HepG2 (cell line): ENCODE data around the gene TNRC18. TPM values are rescaled to one million over a fixed set of nuclear protein-coding genes. Genes with fewer than 3 reads are reported as not detected.

Experiments used
- ATAC-seq: fragments of 200-7000 bp; cut with Tn5 transposase; 3 replicates; pipeline ENCODE4 v1.9.1; 2020; ENCODE audit warnings: mild to moderate bottlenecking, moderate library complexity
- BruUV-seq: library from RNA; stranded (reverse); fragments of 400-500 nt; replicated peaks from 2 replicates; lab custom pipeline; 2021; lab: Mats Ljungman, UMichigan
- CTCF ChIA-PET: fragments of 300-600 bp; formaldehyde crosslinking; extraction: SDS; loops from one replicate; lab custom pipeline; 2021; ENCODE audit warnings: low total read pairs, inconsistent platforms, low intra/inter-chr PET ratio; lab: Yijun Ruan, JAX
- POLR2A ChIA-PET: fragments of 350-600 bp; sonication (Branson Sonifier 250); formaldehyde crosslinking; loops from one replicate; lab custom pipeline; 2020; ENCODE audit warnings: antibody characterized with exemption, inconsistent platforms; lab: Yijun Ruan, JAX
- DNase-seq: peaks from one replicate; pipeline ENCODE4 v3.0.0-alpha.2; 2015; ENCODE audit warnings: low spot score
- FAIRE-seq: peaks from 3 replicates; lab custom pipeline; 2011; peaks lifted over from hg19 to GRCh38; lab: Jason Lieb, UNC
- H2AFZ ChIP-seq: one replicate; pipeline ENCODE4 v1.6.1; 2011; ENCODE audit warnings: low read length, inconsistent platforms
- H3K27ac ChIP-seq: fragments of 300-600 bp; 3 replicates; pipeline ENCODE4 v1.8.0; 2011; ENCODE audit warnings: mixed run types, mild to moderate bottlenecking, mixed read lengths, low read length, inconsistent platforms; ENCODE audit not compliant: insufficient read depth; ENCODE audit errors: extremely low read length
- H3K27me3 ChIP-seq, 2 experiments: fragments of 200-600 bp in 1 of 2; 2 replicates in 1 of 2; 3 replicates in 1 of 2; pipeline versions ENCODE4 v1.6.0 to v1.8.0; 2011; ENCODE audit warnings: low read length in 2 of 2, mild to moderate bottlenecking in 2 of 2, moderate library complexity in 2 of 2, inconsistent platforms in 1 of 2; ENCODE audit not compliant: insufficient read depth in 2 of 2, control insufficient read depth in 1 of 2
- H3K36me3 ChIP-seq, 2 experiments: fragments of 200-600 bp in 1 of 2; replicated peaks in 1 of 2; 2 replicates in 1 of 2; 3 replicates in 1 of 2; pipeline versions ENCODE4 v1.5.1 to v1.8.0; 2011; ENCODE audit warnings: low read length in 2 of 2, inconsistent platforms in 1 of 2; ENCODE audit not compliant: insufficient read depth in 2 of 2, control insufficient read depth in 1 of 2
- H3K4me1 ChIP-seq: 2 replicates; pipeline ENCODE4 v1.5.1; 2012; ENCODE audit warnings: low read length, inconsistent platforms; ENCODE audit not compliant: insufficient read depth
- H3K4me2 ChIP-seq: 2 replicates; pipeline ENCODE4 v1.6.0; 2011; ENCODE audit warnings: low read depth, low read length, inconsistent platforms
- H3K4me3 ChIP-seq, 3 experiments: fragments of 200-600 bp in 1 of 3; sonication (generic), shearing (Covaris generic) in 1 of 3; replicated peaks in 1 of 3; 2 replicates each; pipeline ENCODE4 v1.5.1; 2011 to 2016; ENCODE audit warnings: low read length in 3 of 3, inconsistent platforms in 2 of 3, low read depth in 2 of 3, mild to moderate bottlenecking in 2 of 3, control low read depth in 1 of 3, mixed read lengths in 1 of 3; ENCODE audit not compliant: insufficient read depth in 1 of 3
- H3K79me2 ChIP-seq: one replicate; pipeline ENCODE4 v1.6.1; 2011; ENCODE audit warnings: low read length, inconsistent platforms; ENCODE audit not compliant: insufficient read depth
- H3K9ac ChIP-seq: 2 replicates; pipeline ENCODE4 v1.6.0; 2011; ENCODE audit warnings: mild to moderate bottlenecking, low read depth, low read length, inconsistent platforms; ENCODE audit not compliant: insufficient read depth
- H3K9me3 ChIP-seq: 2 replicates; pipeline ENCODE4 v1.5.1; 2012; ENCODE audit warnings: mild to moderate bottlenecking, low read length
- H4K20me1 ChIP-seq: 2 replicates; pipeline ENCODE4 v1.6.0; 2011; ENCODE audit warnings: inconsistent platforms, mild to moderate bottlenecking, low read length, moderate library complexity; ENCODE audit not compliant: insufficient read depth
- ARID2 ChIP-seq: sonication (generic); formaldehyde crosslinking; IDR thresholded peaks from 2 replicates; pipeline ENCODE4 v1.8.1; 2022; ENCODE audit warnings: mild to moderate bottlenecking, missing genetic modification reagents, borderline replicate concordance
- CBFB ChIP-seq: sonication (generic); formaldehyde crosslinking; IDR thresholded peaks from 2 replicates; pipeline ENCODE4 v1.4.0; 2020; ENCODE audit warnings: missing genetic modification reagents
- CBX1 ChIP-seq: IDR thresholded peaks from one replicate; pipeline ENCODE4 v1.6.1; 2016; ENCODE audit warnings: antibody characterized with exemption, low read depth
- CREBL2 ChIP-seq: sonication (generic); formaldehyde crosslinking; IDR thresholded peaks from 2 replicates; pipeline ENCODE4 v1.8.1; 2023; ENCODE audit warnings: missing genetic modification reagents, mild to moderate bottlenecking, borderline replicate concordance
- GPN1 ChIP-seq: sonication (generic); formaldehyde crosslinking; IDR thresholded peaks from 2 replicates; pipeline ENCODE4 v1.5.1; 2020; ENCODE audit warnings: missing genetic modification reagents, borderline replicate concordance
- HMG20B ChIP-seq: conservative IDR thresholded peaks from 2 replicates; pipeline ENCODE4 v1.6.1; 2016; ENCODE audit warnings: missing genetic modification reagents, missing compliant biosample characterization
- KAT2B ChIP-seq: fragments of 150-350 bp; IDR thresholded peaks from 2 replicates; pipeline ENCODE4 v1.6.1; 2014; ENCODE audit warnings: low read depth, low read length, borderline replicate concordance
- MED13 ChIP-seq: sonication (generic); formaldehyde crosslinking; IDR thresholded peaks from 2 replicates; pipeline ENCODE4 v1.5.0; 2020; ENCODE audit warnings: missing genetic modification reagents
- NFIB ChIP-seq: sonication (generic); formaldehyde crosslinking; IDR thresholded peaks from 2 replicates; pipeline ENCODE4 v1.9.0; 2021; ENCODE audit warnings: missing genetic modification reagents, mild to moderate bottlenecking, borderline replicate concordance
- RCOR2 ChIP-seq: IDR thresholded peaks from 2 replicates; pipeline ENCODE4 v1.6.1; 2016; ENCODE audit warnings: missing biosample characterization, missing genetic modification reagents
- SALL2 ChIP-seq: sonication (generic); formaldehyde crosslinking; IDR thresholded peaks from 2 replicates; pipeline ENCODE4 v1.8.1; 2023; ENCODE audit warnings: mild to moderate bottlenecking, missing genetic modification reagents, inconsistent platforms
- TRIM24 ChIP-seq: sonication (generic); formaldehyde crosslinking; IDR thresholded peaks from 2 replicates; pipeline ENCODE4 v1.8.0; 2022; ENCODE audit warnings: mild to moderate bottlenecking, missing genetic modification reagents
- ZKSCAN5 ChIP-seq: sonication (generic); formaldehyde crosslinking; IDR thresholded peaks from 2 replicates; pipeline ENCODE4 v1.5.1; 2020; ENCODE audit warnings: mild to moderate bottlenecking, missing genetic modification reagents
- ZMYM2 ChIP-seq: sonication (generic); formaldehyde crosslinking; IDR thresholded peaks from 2 replicates; pipeline ENCODE4 v1.8.0; 2022; ENCODE audit warnings: mild to moderate bottlenecking, missing genetic modification reagents
- ZNF205 ChIP-seq: IDR thresholded peaks from 2 replicates; pipeline ENCODE4 v1.6.1; 2018; ENCODE audit warnings: missing biosample characterization, missing genetic modification reagents
- ZNF282 ChIP-seq: fragments of 450-650 bp; IDR thresholded peaks from 2 replicates; pipeline ENCODE4 v1.6.1; 2018; ENCODE audit not compliant: partially characterized antibody
- ZNF512 ChIP-seq: sonication (generic); formaldehyde crosslinking; IDR thresholded peaks from 2 replicates; pipeline ENCODE4 v1.4.0; 2020; ENCODE audit warnings: mild to moderate bottlenecking, missing genetic modification reagents
- ZNF639 ChIP-seq: conservative IDR thresholded peaks from 2 replicates; pipeline ENCODE4 v1.6.1; 2018; ENCODE audit warnings: missing genetic modification reagents
- ZSCAN12 ChIP-seq: sonication (generic); formaldehyde crosslinking; IDR thresholded peaks from 2 replicates; pipeline ENCODE4 v1.9.0; 2021; ENCODE audit warnings: mild to moderate bottlenecking, missing genetic modification reagents
- WGBS: methylation state at CpG from one replicate; pipeline ENCODE4 v1.1.6; 2017; ENCODE audit warnings: low lambda C conversion rate; 5-methylcytosine and 5-hydroxymethylcytosine counted together
- in situ Hi-C: cut with HindIII; loops from 2 replicates; pipeline ENCODE4 v1.10.0; 2017; ENCODE audit warnings: low pct_unique_long_range_greater_than_20kb; ENCODE audit not compliant: extremely low pct_ligation_motif_present
- intact Hi-C: fragments of 100-400 bp; cut with micrococcal nuclease; formaldehyde crosslinking; loops from one replicate; pipeline ENCODE4 v1.10.0; 2022; ENCODE audit not compliant: unreplicated experiment
- polyA plus RNA-seq, 8 experiments: library from polyadenylated mRNA; depleted of rRNA in 3 of 8; stranded (reverse) in 7 of 8; unstranded in 1 of 8; fragments of >200 nt; fragmentation: Illumina TruSeq in 4 of 8; extraction: Trizol in 4 of 8; gene quantifications; 2 replicates each; pipeline versions ENCODE4 v1.2.1 to v1.2.3, GENCODE V29; 2011 to 2016; ENCODE audit warnings: low read depth in 4 of 8, missing spikeins in 1 of 8, mixed read lengths in 1 of 8; ENCODE audit not compliant: insufficient read depth in 1 of 8
- total RNA-seq, 5 experiments: library from RNA; depleted of rRNA; stranded (reverse); fragments of >200 nt; fragmentation: Illumina TruSeq; extraction: Trizol; gene quantifications; 2 replicates each; pipeline ENCODE4 v1.2.3, GENCODE V29; 2016; ENCODE audit warnings: low read depth in 1 of 5
- TF ChIP-seq, protein P1 (sequence below): fragments of 450-650 bp; IDR thresholded peaks from 2 replicates; pipeline ENCODE4 v1.6.1; 2017
- TF ChIP-seq, protein P2 (sequence below): sonication (generic); formaldehyde crosslinking; IDR thresholded peaks from 2 replicates; pipeline ENCODE4 v1.8.0; 2022; ENCODE audit warnings: missing genetic modification reagents, low read depth, mild to moderate bottlenecking, borderline replicate concordance

TNRC18 gene
- total and polyA plus RNA-seq, 2 of the 13 experiments (the other 11 are each of a cell fraction or from before 2014, with no cell fraction given): 11.7 to 17.4 TPM

DNA sequence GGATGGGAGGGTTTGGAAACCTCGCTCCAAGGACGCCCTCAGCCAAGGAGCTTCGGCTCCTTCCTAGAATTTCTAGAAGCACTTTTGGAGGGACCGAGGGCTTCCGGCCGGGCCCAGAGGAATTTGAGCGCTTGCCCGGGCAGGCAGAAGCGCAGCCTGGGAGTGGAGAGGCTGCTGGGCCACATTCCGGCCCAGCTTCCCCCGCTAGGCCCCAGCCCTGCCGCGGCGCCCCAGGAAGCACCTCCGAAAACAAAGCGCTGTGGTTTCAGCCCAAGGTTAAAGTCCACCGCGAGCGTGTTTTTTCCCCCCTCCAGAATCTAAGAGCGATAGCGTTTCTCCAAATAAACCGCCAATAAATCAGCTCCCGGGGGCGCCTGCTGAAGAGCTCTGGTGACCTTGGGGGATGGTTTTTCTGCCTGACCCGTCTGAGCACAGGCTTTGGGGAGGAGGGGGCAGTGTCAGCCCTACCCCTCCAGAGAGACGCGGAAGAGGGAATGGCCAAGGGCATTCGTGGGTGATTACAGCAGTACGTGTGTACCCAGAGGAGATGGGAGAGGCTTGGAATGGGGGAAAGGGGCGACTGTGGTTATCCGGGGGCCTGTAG is 5.7 kb upstream of the TNRC18 start:
- H3K4me3 ChIP-seq: peak overlapping the region; percentile 85 to 94 (median 92)
- no peak overlapping the region for H2AFZ ChIP-seq
- no TSS peak for BruUV-seq
- in situ Hi-C loops: no loop called here
- H3K27ac ChIP-seq: peak overlapping the region; percentile 100
- peak; percentile 87 for FAIRE-seq
- H3K36me3 ChIP-seq: peaks cover 0 to 4% of the 10 kb centered on the region in 2 experiments; a peak in 1 of 5 replicates
- H3K9ac ChIP-seq: peak overlapping the region; percentile 98
- ATAC-seq: peak; percentile 23
- WGBS: 0% methylated on average over 9 of the region's 31 CpGs
- peaks cover 45% of the 10 kb centered on the region for H3K79me2 ChIP-seq
- peaks cover 6% of the 10 kb centered on the region; the same call in 1 of the 2 replicates for H3K9me3 ChIP-seq
- CTCF ChIA-PET: no interaction called here
- intact Hi-C loops: no loop called here
- POLR2A ChIA-PET: interaction anchor here (0.6 to 1.7 kb wide), 6 partner anchors 22 to 626 kb away, joined by 3 to 9 read pairs (median 4); no protein-coding TSS in a partner anchor
- peaks cover 16% of the 10 kb centered on the region; the same call in 1 of the 2 replicates for H4K20me1 ChIP-seq
- peak overlapping the region; percentile 93 for H3K4me2 ChIP-seq
- H3K27me3 ChIP-seq: no peaks in the 10 kb centered on the region; a peak in 1 of 5 replicates
- peaks cover 19% of the 10 kb centered on the region for H3K4me1 ChIP-seq
- DNase-seq: peak; percentile 91
- TF ChIP-seq ZNF282: no peak
- TF ChIP-seq RCOR2: no peak
- TF ChIP-seq ARID2 (CRISPR knock-in tag): no peak
- no peak for TF ChIP-seq CBX1
- TF ChIP-seq ZNF512 (CRISPR knock-in tag): no peak
- TF ChIP-seq NFIB (CRISPR knock-in tag): no peak
- peak; percentile 74; the same call in 1 of the 2 replicates for TF ChIP-seq MED13
- TF ChIP-seq, protein P1, sequence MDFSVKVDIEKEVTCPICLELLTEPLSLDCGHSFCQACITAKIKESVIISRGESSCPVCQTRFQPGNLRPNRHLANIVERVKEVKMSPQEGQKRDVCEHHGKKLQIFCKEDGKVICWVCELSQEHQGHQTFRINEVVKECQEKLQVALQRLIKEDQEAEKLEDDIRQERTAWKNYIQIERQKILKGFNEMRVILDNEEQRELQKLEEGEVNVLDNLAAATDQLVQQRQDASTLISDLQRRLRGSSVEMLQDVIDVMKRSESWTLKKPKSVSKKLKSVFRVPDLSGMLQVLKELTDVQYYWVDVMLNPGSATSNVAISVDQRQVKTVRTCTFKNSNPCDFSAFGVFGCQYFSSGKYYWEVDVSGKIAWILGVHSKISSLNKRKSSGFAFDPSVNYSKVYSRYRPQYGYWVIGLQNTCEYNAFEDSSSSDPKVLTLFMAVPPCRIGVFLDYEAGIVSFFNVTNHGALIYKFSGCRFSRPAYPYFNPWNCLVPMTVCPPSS: no peak
- no peak for TF ChIP-seq GPN1 (CRISPR knock-in tag)
- no peak; the same call in 1 of the 2 replicates for TF ChIP-seq ZNF639
- no peak for TF ChIP-seq ZSCAN12
- TF ChIP-seq ZNF205 (CRISPR knock-in tag): peak; percentile 62; the same call in 1 of the 2 replicates
- no peak; the same call in 1 of the 2 replicates for TF ChIP-seq CREBL2
- TF ChIP-seq KAT2B: no peak
- TF ChIP-seq CBFB: peak; percentile 83
- TF ChIP-seq ZKSCAN5: no peak
- peak; percentile 75; the same call in 1 of the 2 replicates for TF ChIP-seq HMG20B
- TF ChIP-seq SALL2 (CRISPR knock-in tag): no peak
- TF ChIP-seq ZMYM2 (CRISPR knock-in tag): 0 out of 2 replicates have a peak, but pooled peaks have one; percentile 51
- TF ChIP-seq TRIM24 (CRISPR knock-in tag): no peak
- TF ChIP-seq, protein P2, sequence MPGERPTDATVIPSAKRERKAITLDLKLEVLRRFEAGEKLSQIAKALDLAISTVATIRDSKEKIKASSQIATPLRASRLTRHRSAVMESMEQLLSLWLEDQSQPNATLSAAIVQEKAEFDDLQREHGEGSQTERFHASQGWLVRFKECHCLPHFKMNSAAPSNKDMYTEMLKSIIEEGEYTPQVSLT (CRISPR knock-in tag): no peak
